ENCODE data around the gene APMAP. TPM values are rescaled to one million over a fixed set of nuclear protein-coding genes. Genes with fewer than 3 reads are reported as not detected.
A peak's percentile ranks its signal among the peaks of the same experiment; 100 is the strongest.

Gene APMAP
- total and polyA plus RNA-seq, 2 experiments from 2014 or later, result 110 to 123 TPM

DNA sequence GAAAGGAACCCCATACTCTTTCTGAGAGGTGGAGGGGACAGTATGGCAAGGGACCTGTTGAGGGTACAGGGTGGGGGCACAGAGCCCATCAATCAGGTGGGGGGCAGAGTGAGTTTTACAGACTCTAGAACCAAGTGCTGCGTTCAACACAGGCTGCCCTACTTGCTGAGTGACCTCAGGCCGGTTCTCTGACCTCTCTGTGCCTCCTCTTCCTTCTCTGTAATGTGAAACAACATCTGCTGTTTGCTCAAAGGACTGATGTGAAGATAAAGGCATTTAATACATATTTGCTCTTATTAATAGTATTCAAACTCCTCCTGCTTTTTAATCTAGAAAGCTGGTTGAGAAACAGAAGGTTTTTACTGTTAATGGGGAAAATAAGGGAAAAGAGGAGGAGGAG lies 25.9 kb upstream of the APMAP start:
- H3K9me2 ChIP-seq (replicated peaks; ENCODE audit: insufficient read depth), result no peaks in the 10 kb centered on the region
- no peaks in the 10 kb centered on the region for H3K79me2 ChIP-seq
- H3K27ac ChIP-seq, result peak overlapping the region; percentile 49
- TF ChIP-seq, protein P1, sequence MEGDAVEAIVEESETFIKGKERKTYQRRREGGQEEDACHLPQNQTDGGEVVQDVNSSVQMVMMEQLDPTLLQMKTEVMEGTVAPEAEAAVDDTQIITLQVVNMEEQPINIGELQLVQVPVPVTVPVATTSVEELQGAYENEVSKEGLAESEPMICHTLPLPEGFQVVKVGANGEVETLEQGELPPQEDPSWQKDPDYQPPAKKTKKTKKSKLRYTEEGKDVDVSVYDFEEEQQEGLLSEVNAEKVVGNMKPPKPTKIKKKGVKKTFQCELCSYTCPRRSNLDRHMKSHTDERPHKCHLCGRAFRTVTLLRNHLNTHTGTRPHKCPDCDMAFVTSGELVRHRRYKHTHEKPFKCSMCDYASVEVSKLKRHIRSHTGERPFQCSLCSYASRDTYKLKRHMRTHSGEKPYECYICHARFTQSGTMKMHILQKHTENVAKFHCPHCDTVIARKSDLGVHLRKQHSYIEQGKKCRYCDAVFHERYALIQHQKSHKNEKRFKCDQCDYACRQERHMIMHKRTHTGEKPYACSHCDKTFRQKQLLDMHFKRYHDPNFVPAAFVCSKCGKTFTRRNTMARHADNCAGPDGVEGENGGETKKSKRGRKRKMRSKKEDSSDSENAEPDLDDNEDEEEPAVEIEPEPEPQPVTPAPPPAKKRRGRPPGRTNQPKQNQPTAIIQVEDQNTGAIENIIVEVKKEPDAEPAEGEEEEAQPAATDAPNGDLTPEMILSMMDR (IDR thresholded peaks at IDR 0.05; ENCODE audit: poor library complexity), result no peak
- TF ChIP-seq EZH2phosphoT487 (IDR thresholded peaks at IDR 0.05; ENCODE audit: low read depth, severe bottlenecking, unreplicated experiment), result no peak
- no peak for TF ChIP-seq EZH2 (IDR thresholded peaks at IDR 0.05; ENCODE audit: borderline replicate concordance)
- H3K36me3 ChIP-seq (replicated peaks; ENCODE audit: insufficient read depth, low read depth), result no peaks in the 10 kb centered on the region
- H2AFZ ChIP-seq, result no peak overlapping the region
- 62% methylated on average over 2 of the region's 2 CpGs for WGBS (ENCODE audit: low lambda C conversion rate, missing lambda C conversion rate)
- H3K9me3 ChIP-seq (ENCODE audit: low read depth), result no peaks in the 10 kb centered on the region
- H3K4me3 ChIP-seq, result no peak overlapping the region
- H3K27me3 ChIP-seq, result no peaks in the 10 kb centered on the region
- no peak for DNase-seq (ENCODE audit: low spot score)
- H3K4me1 ChIP-seq (ENCODE audit: insufficient read depth), result peaks cover 17% of the 10 kb centered on the region
- no peaks in the 10 kb centered on the region for H4K20me1 ChIP-seq (ENCODE audit: insufficient read depth, poor library complexity, severe bottlenecking)
- H3K4me2 ChIP-seq, result no peak overlapping the region

DNA sequence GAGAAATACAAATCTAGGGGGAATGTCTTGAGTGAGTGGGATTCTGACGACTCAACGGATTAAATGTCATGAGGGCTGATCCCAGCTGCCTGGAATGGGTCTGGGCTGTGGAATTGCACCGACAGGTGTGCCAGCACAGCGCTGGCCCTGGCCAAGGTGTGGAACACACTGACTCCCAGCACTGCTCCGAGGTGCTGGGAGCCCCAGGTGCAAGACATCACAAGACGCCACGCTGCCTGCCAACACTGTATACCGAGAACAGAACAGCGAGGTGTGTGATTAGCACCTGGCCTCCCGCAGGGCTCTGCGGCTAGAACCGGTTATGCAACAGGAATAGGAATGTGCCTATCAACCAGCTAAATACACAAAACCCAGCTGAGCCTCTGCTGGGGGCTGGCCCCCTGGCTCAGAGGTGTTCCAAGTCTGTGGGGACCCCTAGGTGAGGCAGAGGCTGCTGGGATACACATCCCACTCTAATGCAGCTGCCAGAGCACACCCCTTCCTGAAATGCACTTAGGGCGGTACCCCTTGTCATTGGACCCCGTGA lies 24.8 kb upstream of the APMAP start:
- TF ChIP-seq, protein P1 (IDR thresholded peaks at IDR 0.05; ENCODE audit: poor library complexity), result no peak
- no peak for TF ChIP-seq EZH2 (IDR thresholded peaks at IDR 0.05; ENCODE audit: borderline replicate concordance)
- no peak for TF ChIP-seq EZH2phosphoT487 (IDR thresholded peaks at IDR 0.05; ENCODE audit: low read depth, severe bottlenecking, unreplicated experiment)
- DNase-seq (ENCODE audit: low spot score), result peak; percentile 78
- WGBS (ENCODE audit: low lambda C conversion rate, missing lambda C conversion rate), result 32% methylated on average over 14 of the region's 14 CpGs

DNA sequence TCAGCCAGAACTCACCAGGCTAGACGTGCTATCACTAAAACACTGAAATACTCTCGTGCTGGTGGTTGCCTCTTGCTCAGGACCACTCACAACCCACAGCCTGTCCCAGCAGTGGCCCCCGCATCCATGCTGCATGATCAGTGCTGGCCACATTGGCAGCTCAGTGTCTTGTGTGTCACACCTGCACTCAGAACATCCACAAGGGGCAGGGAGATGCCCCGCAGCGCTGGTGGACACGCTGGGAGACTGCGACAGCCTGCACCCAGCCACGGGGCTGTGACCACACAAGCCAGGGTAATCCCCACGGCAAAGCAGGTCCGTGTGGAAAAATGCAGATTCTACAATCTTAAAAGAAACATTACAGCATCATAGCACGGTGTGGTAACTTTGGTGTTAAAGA lies 23.9 kb upstream of the APMAP start:
- Histone ChIP-seq H3K4me2 (no peak overlapping the region), H3K27ac (no peak overlapping the region), H3K9me3 (ENCODE audit: low read depth) (no peaks in the 10 kb centered on the region), H3K9me2 (replicated peaks; ENCODE audit: insufficient read depth) (no peaks in the 10 kb centered on the region), H3K27me3 (no peaks in the 10 kb centered on the region), H3K4me1 (ENCODE audit: insufficient read depth) (peaks cover 17% of the 10 kb centered on the region), H2AFZ (no peak overlapping the region), H4K20me1 (ENCODE audit: insufficient read depth, poor library complexity, severe bottlenecking) (no peaks in the 10 kb centered on the region), H3K36me3 (replicated peaks; ENCODE audit: insufficient read depth, low read depth) (no peaks in the 10 kb centered on the region), H3K79me2 (no peaks in the 10 kb centered on the region), H3K4me3 (no peak overlapping the region)
- DNase-seq (ENCODE audit: low spot score), result no peak
- 95% methylated on average over 11 of the region's 11 CpGs for WGBS (ENCODE audit: low lambda C conversion rate, missing lambda C conversion rate)
- no peak for TF ChIP-seq EZH2phosphoT487 (IDR thresholded peaks at IDR 0.05; ENCODE audit: low read depth, severe bottlenecking, unreplicated experiment)

More for the DNA sequence above, 24.8 kb upstream of the APMAP start:
- H3K36me3 ChIP-seq (replicated peaks; ENCODE audit: insufficient read depth, low read depth), result no peaks in the 10 kb centered on the region
- no peaks in the 10 kb centered on the region for H4K20me1 ChIP-seq (ENCODE audit: insufficient read depth, poor library complexity, severe bottlenecking)
- no peaks in the 10 kb centered on the region for H3K27me3 ChIP-seq
- peak overlapping the region; percentile 51 for H3K4me2 ChIP-seq
- H3K9me2 ChIP-seq (replicated peaks; ENCODE audit: insufficient read depth), result no peaks in the 10 kb centered on the region
- H3K79me2 ChIP-seq, result no peaks in the 10 kb centered on the region
- no peaks in the 10 kb centered on the region for H3K9me3 ChIP-seq (ENCODE audit: low read depth)
- H3K27ac ChIP-seq, result peak overlapping the region; percentile 57
- no peak overlapping the region for H2AFZ ChIP-seq
- peaks cover 17% of the 10 kb centered on the region for H3K4me1 ChIP-seq (ENCODE audit: insufficient read depth)
- no peak overlapping the region for H3K4me3 ChIP-seq

DNA sequence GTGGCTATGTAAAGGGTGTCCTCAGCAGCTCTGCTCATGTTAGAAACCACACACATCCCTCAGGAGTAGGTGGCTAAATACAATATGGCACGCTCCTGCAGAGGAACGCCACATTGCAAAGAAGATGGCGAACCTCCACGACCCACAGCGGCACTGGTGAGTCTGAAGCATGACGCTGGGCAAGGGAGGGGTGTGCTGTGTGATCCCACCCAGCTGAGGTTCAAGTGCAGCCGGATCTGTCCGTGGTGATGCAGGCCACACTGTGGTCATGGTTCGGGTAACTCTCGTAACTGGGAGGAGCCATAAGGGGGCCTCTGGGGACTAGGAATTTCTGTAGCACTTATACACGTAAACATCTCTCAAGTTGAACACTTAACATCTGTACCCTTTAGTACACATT lies 23.4 kb upstream of the APMAP start:
- Histone ChIP-seq H3K4me2 (no peak overlapping the region), H3K36me3 (replicated peaks; ENCODE audit: insufficient read depth, low read depth) (no peaks in the 10 kb centered on the region), H3K27ac (no peak overlapping the region), H3K4me3 (no peak overlapping the region), H3K27me3 (no peaks in the 10 kb centered on the region), H4K20me1 (ENCODE audit: insufficient read depth, poor library complexity, severe bottlenecking) (no peaks in the 10 kb centered on the region), H3K4me1 (ENCODE audit: insufficient read depth) (peaks cover 17% of the 10 kb centered on the region), H2AFZ (no peak overlapping the region), H3K79me2 (no peaks in the 10 kb centered on the region), H3K9me3 (ENCODE audit: low read depth) (no peaks in the 10 kb centered on the region), H3K9me2 (replicated peaks; ENCODE audit: insufficient read depth) (no peaks in the 10 kb centered on the region)
- TF ChIP-seq, protein P1 (IDR thresholded peaks at IDR 0.05; ENCODE audit: poor library complexity), result no peak
- no peak for TF ChIP-seq EZH2phosphoT487 (IDR thresholded peaks at IDR 0.05; ENCODE audit: low read depth, severe bottlenecking, unreplicated experiment)
- TF ChIP-seq EZH2 (IDR thresholded peaks at IDR 0.05; ENCODE audit: borderline replicate concordance), result no peak
- no peak for DNase-seq (ENCODE audit: low spot score)
- 75% methylated on average over 11 of the region's 11 CpGs for WGBS (ENCODE audit: low lambda C conversion rate, missing lambda C conversion rate)
